Activated T-cell treated with anti-CD3 and anti-CD28 coated beads for 48 hours (primary cell): ENCODE data around the gene FLNA.
"Not testable (repeated sequence)": the region's sequence is repeated elsewhere in the genome, so short reads cannot be mapped to it uniquely, and the experiment has no call there.

ENCODE experiments used
- DNase-seq: peaks from one replicate; pipeline ENCODE4 v3.0.0-alpha.2; 2020; ENCODE audit warnings: low read depth

The FLNA gene

GRCh38 chrX:154399527-154400368, 25.3 kb upstream of the FLNA start:
- no peak for DNase-seq

- DNase-seq: peak; percentile 64
Observed at GRCh38 chrX:154398668-154399526, 24.5 kb upstream of the FLNA start.

GRCh38 chrX:154397888-154398667, 23.6 kb upstream of the FLNA start, which contains the start of gene RPL10:
TSS of gene RPL10 (plus strand) at chrX:154398377. CDS start at chrX:154398520, 143 bp downstream.
- peak; percentile 86 for DNase-seq

- DNase-seq: peak; percentile 67
Observed at GRCh38 chrX:154396973-154397887, 22.8 kb upstream of the FLNA start.

- DNase-seq: not testable (repeated sequence)
Observed at GRCh38 chrX:154396363-154396762, 21.9 kb upstream of the FLNA start.

GRCh38 chrX:154389812-154390747, 15.6 kb upstream of the FLNA start:
- not testable (repeated sequence) for DNase-seq

- DNase-seq: not testable (repeated sequence)
Observed at GRCh38 chrX:154388649-154389048, 14.2 kb upstream of the FLNA start.

GRCh38 chrX:154388094-154388493, 13.7 kb upstream of the FLNA start:
- DNase-seq: not testable (repeated sequence)

- DNase-seq: no peak
Observed at GRCh38 chrX:154384284-154384892, 10.0 kb upstream of the FLNA start.

- DNase-seq: no peak
Observed at GRCh38 chrX:154383359-154384283, 9.2 kb upstream of the FLNA start.

GRCh38 chrX:154382483-154383069, 8.1 kb upstream of the FLNA start:
- DNase-seq: no peak

- DNase-seq: no peak
Observed at GRCh38 chrX:154381271-154381670, 6.8 kb upstream of the FLNA start.

- DNase-seq: no peak
Observed at GRCh38 chrX:154380787-154381186, 6.4 kb upstream of the FLNA start.

- no peak for DNase-seq
Observed at GRCh38 chrX:154380153-154380552, 5.7 kb upstream of the FLNA start.

- DNase-seq: no peak
Observed at GRCh38 chrX:154379569-154379951, 5.1 kb upstream of the FLNA start.

- peak; percentile 95 for DNase-seq
Observed at GRCh38 chrX:154378799-154379568, 4.5 kb upstream of the FLNA start, which contains the start of gene EMD. TSS of gene EMD (plus strand) at chrX:154379295. CDS start at chrX:154379485, 190 bp downstream.
